Calu3 (cell line): ENCODE measurements around the gene CEP192. TPM values are rescaled to one million over a fixed set of nuclear protein-coding genes. Genes with fewer than 3 reads are reported as not detected.

Source experiments
- Bru-seq: library from RNA; stranded (reverse); fragments of 400-500 nt; gene quantifications from one replicate; lab custom pipeline; 2021; lab: Mats Ljungman, UMichigan
- BruChase-seq, 2 experiments: library from RNA; stranded (reverse); fragments of 400-500 nt; gene quantifications; one replicate each; lab custom pipeline; 2021; lab: Mats Ljungman, UMichigan
- BruUV-seq: library from RNA; stranded (reverse); fragments of 400-500 nt; replicated peaks from 2 replicates; lab custom pipeline; 2021; lab: Mats Ljungman, UMichigan
- CTCF ChIA-PET: fragments of 300-600 bp; sonication (Branson Sonifier 250); formaldehyde crosslinking; loops from one replicate; lab custom pipeline; 2022; ENCODE audit warnings: antibody characterized with exemption; lab: Charles Lee
- DNase-seq: peaks from one replicate; pipeline ENCODE4 v3.0.0; 2022
- H3K27ac Mint-ChIP-seq: one replicate; pipeline ENCODE4 v1.8.0; 2022; ENCODE audit warnings: mixed read lengths; ENCODE audit not compliant: unreplicated experiment
- H3K27me3 Mint-ChIP-seq: one replicate; pipeline ENCODE4 v1.8.0; 2022; ENCODE audit warnings: mixed read lengths; ENCODE audit not compliant: unreplicated experiment
- H3K36me3 Mint-ChIP-seq: one replicate; pipeline ENCODE4 v1.8.0; 2022; ENCODE audit warnings: mild to moderate bottlenecking, moderate library complexity, mixed read lengths; ENCODE audit not compliant: insufficient read depth, unreplicated experiment
- H3K4me1 Mint-ChIP-seq: one replicate; pipeline ENCODE4 v1.8.0; 2022; ENCODE audit warnings: mild to moderate bottlenecking, low read depth, mixed read lengths; ENCODE audit not compliant: unreplicated experiment
- H3K4me3 Mint-ChIP-seq: one replicate; pipeline ENCODE4 v1.8.0; 2022; ENCODE audit warnings: mild to moderate bottlenecking, low read depth, moderate library complexity, mixed read lengths; ENCODE audit not compliant: unreplicated experiment
- H3K9me3 Mint-ChIP-seq: one replicate; pipeline ENCODE4 v1.8.0; 2022; ENCODE audit warnings: low read depth, mixed read lengths; ENCODE audit not compliant: unreplicated experiment
- CTCF ChIP-seq: fragments of 200-600 bp; IDR thresholded peaks from one replicate; pipeline ENCODE4 v1.8.0; 2022; ENCODE audit warnings: antibody characterized with exemption; ENCODE audit not compliant: unreplicated experiment
- intact Hi-C: fragments of 100-400 bp; cut with micrococcal nuclease; formaldehyde crosslinking; loops from one replicate; pipeline ENCODE4 v1.10.0; 2022; ENCODE audit not compliant: unreplicated experiment
- long read RNA-seq: library from polyadenylated mRNA; stranded (forward); transcript quantifications from one replicate; pipeline ENCODE4 v2.0.0, GENCODE V29; 2022
- total RNA-seq: library from RNA; stranded (reverse); gene quantifications from 2 replicates; pipeline ENCODE4 v1.2.3, GENCODE V29; 2022

Gene CEP192, protein sequence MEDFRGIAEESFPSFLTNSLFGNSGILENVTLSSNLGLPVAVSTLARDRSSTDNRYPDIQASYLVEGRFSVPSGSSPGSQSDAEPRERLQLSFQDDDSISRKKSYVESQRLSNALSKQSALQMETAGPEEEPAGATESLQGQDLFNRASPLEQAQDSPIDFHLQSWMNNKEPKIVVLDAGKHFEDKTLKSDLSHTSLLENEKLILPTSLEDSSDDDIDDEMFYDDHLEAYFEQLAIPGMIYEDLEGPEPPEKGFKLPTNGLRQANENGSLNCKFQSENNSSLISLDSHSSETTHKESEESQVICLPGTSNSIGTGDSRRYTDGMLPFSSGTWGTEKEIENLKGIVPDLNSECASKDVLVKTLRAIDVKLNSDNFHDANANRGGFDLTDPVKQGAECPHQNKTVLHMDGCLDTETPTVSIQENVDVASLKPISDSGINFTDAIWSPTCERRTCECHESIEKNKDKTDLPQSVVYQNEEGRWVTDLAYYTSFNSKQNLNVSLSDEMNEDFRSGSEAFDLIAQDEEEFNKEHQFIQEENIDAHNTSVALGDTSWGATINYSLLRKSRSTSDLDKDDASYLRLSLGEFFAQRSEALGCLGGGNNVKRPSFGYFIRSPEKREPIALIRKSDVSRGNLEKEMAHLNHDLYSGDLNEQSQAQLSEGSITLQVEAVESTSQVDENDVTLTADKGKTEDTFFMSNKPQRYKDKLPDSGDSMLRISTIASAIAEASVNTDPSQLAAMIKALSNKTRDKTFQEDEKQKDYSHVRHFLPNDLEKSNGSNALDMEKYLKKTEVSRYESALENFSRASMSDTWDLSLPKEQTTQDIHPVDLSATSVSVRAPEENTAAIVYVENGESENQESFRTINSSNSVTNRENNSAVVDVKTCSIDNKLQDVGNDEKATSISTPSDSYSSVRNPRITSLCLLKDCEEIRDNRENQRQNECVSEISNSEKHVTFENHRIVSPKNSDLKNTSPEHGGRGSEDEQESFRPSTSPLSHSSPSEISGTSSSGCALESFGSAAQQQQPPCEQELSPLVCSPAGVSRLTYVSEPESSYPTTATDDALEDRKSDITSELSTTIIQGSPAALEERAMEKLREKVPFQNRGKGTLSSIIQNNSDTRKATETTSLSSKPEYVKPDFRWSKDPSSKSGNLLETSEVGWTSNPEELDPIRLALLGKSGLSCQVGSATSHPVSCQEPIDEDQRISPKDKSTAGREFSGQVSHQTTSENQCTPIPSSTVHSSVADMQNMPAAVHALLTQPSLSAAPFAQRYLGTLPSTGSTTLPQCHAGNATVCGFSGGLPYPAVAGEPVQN (N-terminal part only)
- total RNA-seq, result 39.2 and 41.3 TPM in 2 replicates
- Bru-seq, nascent RNA, result percentile 91 among the genes with signal in this experiment
- percentile 85 among the genes with signal in this experiment for BruChase-seq, experiment 1, labeled RNA remaining after a 6-hour chase
- BruChase-seq, experiment 2, labeled RNA remaining after a 2-hour chase, result percentile 91 among the genes with signal in this experiment
- long read RNA-seq, full-length matches to known transcripts, result 1 of 4 reads
- long read RNA-seq, partial matches to known transcripts, result 1 of 4 reads
- long read RNA-seq, other reads (novel, unspliced or antisense), result 2 of 4 reads

DNA sequence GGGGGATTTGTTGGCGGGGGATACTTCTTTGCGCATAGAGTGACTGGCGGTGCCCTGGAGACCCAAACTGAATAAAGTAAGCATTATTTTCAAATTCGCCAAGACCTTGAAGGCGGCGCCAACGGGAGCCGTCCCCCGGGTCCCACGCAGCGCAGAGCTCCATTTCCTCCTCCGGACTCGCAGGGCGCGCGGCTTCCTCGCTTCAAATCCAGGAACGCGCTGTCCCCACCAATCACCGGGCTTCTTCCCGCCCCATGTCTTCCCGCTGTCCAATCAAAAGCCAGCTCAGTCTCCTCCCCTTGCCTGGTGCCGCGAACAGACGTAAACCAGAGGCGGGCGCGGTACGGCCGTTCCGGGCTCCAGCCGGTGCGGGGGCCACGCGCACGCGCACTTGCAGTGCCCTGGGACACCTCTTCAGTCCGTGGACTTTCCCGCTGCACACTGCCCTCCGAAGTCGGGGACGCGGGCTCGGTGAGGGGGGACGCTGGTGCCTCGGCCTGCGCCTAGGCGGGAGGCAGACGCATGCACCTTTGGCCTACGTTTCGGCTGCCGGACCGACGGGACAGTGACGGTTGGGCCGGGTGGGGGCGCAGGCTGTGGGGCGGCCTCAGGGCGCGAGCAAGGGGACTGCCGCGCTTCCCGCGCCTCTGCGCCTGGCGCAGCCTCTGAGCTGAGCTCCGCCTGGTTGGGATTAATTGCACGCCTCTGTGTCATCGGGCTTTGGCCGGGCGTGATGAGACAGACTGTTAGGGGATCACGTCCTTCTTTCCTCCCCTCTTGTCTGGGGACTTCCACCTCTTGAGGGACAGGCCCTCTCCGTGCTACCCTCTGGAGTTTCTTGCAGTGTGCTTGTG lies at the start of gene CEP192:
CEP192 (plus strand) TSS at position 396 of the 854 bp plus-strand sequence. CDS start 8,063 bp downstream, outside the sequence.
- CTCF ChIA-PET, result interaction anchor here (0.5 to 0.9 kb wide), 5 partner anchors 9 to 57 kb away, joined by 3 to 4 read pairs (median 3); no protein-coding TSS in a partner anchor
- intact Hi-C loops, result loop anchor here (10.0 kb wide), 1 partner anchor 644 kb away; no protein-coding TSS in a partner anchor
- no peaks in the 10 kb centered on the region for H3K9me3 Mint-ChIP-seq
- BruUV-seq, result TSS peak; percentile 62
- TF ChIP-seq CTCF, result no peak
- H3K4me3 Mint-ChIP-seq, result peak within 1 kb of the TSS; percentile 90
- H3K4me1 Mint-ChIP-seq, result peaks cover 15% of the 10 kb centered on the region
- peak within 1 kb of the TSS; percentile 74 for H3K27ac Mint-ChIP-seq
- peak; percentile 98 for DNase-seq
- H3K36me3 Mint-ChIP-seq, result peaks cover 46% of the 10 kb centered on the region
- no peaks in the 10 kb centered on the region for H3K27me3 Mint-ChIP-seq

GRCh38 chr18:12943215-12943614 lies 47.9 kb upstream of the CEP192 start:
- no peaks in the 10 kb centered on the region for H3K9me3 Mint-ChIP-seq
- BruUV-seq, result no TSS peak

DNA sequence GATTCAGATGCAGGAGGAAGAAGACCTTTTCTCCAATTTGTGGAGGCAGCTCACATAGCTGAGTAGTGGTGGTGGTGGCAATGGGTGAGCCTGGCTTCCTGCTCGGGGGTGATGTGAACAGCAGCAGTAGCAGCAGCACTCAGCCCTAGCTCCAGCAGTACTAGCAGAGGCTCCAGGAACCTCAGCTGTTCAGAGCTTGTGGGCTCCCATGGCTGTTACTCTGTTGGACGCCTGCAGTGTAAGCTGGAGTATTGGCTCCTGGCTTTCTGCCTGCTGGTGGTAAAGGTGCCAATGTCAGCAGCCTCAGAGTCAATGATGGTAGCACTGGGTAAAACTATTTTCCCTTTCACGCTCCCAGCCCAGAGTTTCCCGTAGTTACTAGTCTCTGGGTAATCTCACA lies 46.5 kb upstream of the CEP192 start:
- BruUV-seq, result no TSS peak
- peaks cover 31% of the 10 kb centered on the region for H3K36me3 Mint-ChIP-seq
- peaks cover 17% of the 10 kb centered on the region for H3K4me1 Mint-ChIP-seq
- TF ChIP-seq CTCF, result no peak
- H3K27me3 Mint-ChIP-seq, result peaks cover 21% of the 10 kb centered on the region
- CTCF ChIA-PET, result interaction anchor here (0.6 to 0.8 kb wide), 2 partner anchors 490 to 727 kb away, joined by 3 read pairs; no protein-coding TSS in a partner anchor
- no peak for DNase-seq
- intact Hi-C loops, result loop anchor here (5.0 kb wide), 1 partner anchor 567 kb away; the partner anchor contains the start of gene AFG3L2
- no peaks in the 10 kb centered on the region for H3K9me3 Mint-ChIP-seq
- H3K4me3 Mint-ChIP-seq, result no peak overlapping the region
- H3K27ac Mint-ChIP-seq, result no peak overlapping the region

More at GRCh38 chr18:12943215-12943614, 47.9 kb upstream of the CEP192 start:
- Mint-ChIP-seq H3K4me1 (peaks cover 17% of the 10 kb centered on the region), H3K27me3 (peaks cover 23% of the 10 kb centered on the region), H3K27ac (no peak overlapping the region), H3K36me3 (peaks cover 17% of the 10 kb centered on the region), H3K4me3 (no peak overlapping the region)
- no peak for DNase-seq
- intact Hi-C loops, result no loop called here
- CTCF ChIA-PET, result interaction anchor here (0.6 kb wide), 1 partner anchor 422 kb away, joined by 3 read pairs; no protein-coding TSS in a partner anchor
- TF ChIP-seq CTCF, result no peak
